WTC11 (cell line): ENCODE data around the gene GDNF.

Source experiments
- ELF4 ChIP-seq: sonication (generic); formaldehyde crosslinking; IDR thresholded peaks from 2 replicates; pipeline ENCODE4 v1.8.1; 2022; ENCODE audit warnings: low read depth, mild to moderate bottlenecking, moderate library complexity, missing genetic modification reagents
- FOXP1 ChIP-seq: sonication (generic); formaldehyde crosslinking; IDR thresholded peaks from 2 replicates; pipeline ENCODE4 v1.8.0; 2022; ENCODE audit warnings: missing genetic modification reagents, mild to moderate bottlenecking, moderate library complexity, borderline replicate concordance
- JUN ChIP-seq: sonication (generic); formaldehyde crosslinking; IDR thresholded peaks from 2 replicates; pipeline ENCODE4 v1.8.0; 2023; ENCODE audit warnings: mild to moderate bottlenecking, missing genetic modification reagents
- NR2C2 ChIP-seq: sonication (generic); formaldehyde crosslinking; IDR thresholded peaks from 2 replicates; pipeline ENCODE4 v1.8.0; 2022; ENCODE audit warnings: mild to moderate bottlenecking, missing genetic modification reagents
- SMAD3 ChIP-seq: sonication (generic); formaldehyde crosslinking; IDR thresholded peaks from 2 replicates; pipeline ENCODE4 v1.8.0; 2022; ENCODE audit warnings: missing genetic modification reagents, mild to moderate bottlenecking, borderline replicate concordance
- SP1 ChIP-seq: sonication (generic); formaldehyde crosslinking; conservative IDR thresholded peaks from 2 replicates; pipeline ENCODE4 v1.8.1; 2022; ENCODE audit warnings: missing genetic modification reagents
- ZNF121 ChIP-seq: sonication (generic); formaldehyde crosslinking; IDR thresholded peaks from 2 replicates; pipeline ENCODE4 v1.8.0; 2023; ENCODE audit warnings: missing genetic modification reagents
- ZNF138 ChIP-seq: sonication (generic); formaldehyde crosslinking; conservative IDR thresholded peaks from 2 replicates; pipeline ENCODE4 v1.8.1; 2022; ENCODE audit warnings: mild to moderate bottlenecking, moderate library complexity, missing genetic modification reagents
- ZNF317 ChIP-seq: sonication (generic); formaldehyde crosslinking; IDR thresholded peaks from 2 replicates; pipeline ENCODE4 v1.8.1; 2023; ENCODE audit warnings: low read depth, mild to moderate bottlenecking, moderate library complexity, missing genetic modification reagents, borderline replicate concordance
- TF ChIP-seq, protein P1 (sequence below): fragments of 200-600 bp; IDR thresholded peaks from 2 replicates; pipeline ENCODE4 v1.8.0; 2022; ENCODE audit warnings: antibody characterized with exemption
- TF ChIP-seq, protein P2 (sequence below): sonication (generic); formaldehyde crosslinking; IDR thresholded peaks from 2 replicates; pipeline ENCODE4 v1.8.1; 2023; ENCODE audit warnings: mild to moderate bottlenecking, moderate library complexity, missing genetic modification reagents

DNA sequence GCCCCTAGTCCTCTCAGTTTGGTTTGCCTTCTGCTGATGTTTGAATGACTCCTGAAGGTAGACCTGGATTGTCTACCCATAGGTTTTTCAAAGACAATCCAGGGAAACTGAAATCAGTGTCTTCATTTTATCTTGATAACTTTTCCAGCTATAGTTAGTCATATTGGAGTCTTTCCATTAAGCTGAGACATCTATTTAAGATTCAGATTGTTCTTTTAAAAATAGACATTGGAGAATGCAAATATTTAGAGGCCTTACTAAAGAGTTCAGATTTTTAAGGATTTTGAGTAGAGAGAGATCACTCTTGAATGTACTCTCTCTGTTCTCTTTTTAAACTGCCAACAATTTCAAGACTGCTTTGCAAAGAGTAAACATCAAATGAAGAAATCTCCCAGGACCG is 69.1 kb downstream of the GDNF start:
- TF ChIP-seq, protein P1, sequence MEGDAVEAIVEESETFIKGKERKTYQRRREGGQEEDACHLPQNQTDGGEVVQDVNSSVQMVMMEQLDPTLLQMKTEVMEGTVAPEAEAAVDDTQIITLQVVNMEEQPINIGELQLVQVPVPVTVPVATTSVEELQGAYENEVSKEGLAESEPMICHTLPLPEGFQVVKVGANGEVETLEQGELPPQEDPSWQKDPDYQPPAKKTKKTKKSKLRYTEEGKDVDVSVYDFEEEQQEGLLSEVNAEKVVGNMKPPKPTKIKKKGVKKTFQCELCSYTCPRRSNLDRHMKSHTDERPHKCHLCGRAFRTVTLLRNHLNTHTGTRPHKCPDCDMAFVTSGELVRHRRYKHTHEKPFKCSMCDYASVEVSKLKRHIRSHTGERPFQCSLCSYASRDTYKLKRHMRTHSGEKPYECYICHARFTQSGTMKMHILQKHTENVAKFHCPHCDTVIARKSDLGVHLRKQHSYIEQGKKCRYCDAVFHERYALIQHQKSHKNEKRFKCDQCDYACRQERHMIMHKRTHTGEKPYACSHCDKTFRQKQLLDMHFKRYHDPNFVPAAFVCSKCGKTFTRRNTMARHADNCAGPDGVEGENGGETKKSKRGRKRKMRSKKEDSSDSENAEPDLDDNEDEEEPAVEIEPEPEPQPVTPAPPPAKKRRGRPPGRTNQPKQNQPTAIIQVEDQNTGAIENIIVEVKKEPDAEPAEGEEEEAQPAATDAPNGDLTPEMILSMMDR: no peak
- TF ChIP-seq ZNF317 (CRISPR knock-in tag) (no peak), ELF4 (no peak), FOXP1 (CRISPR knock-in tag) (no peak), JUN (CRISPR knock-in tag) (no peak), ZNF121 (no peak), NR2C2 (CRISPR knock-in tag) (no peak), SP1 (CRISPR knock-in tag) (no peak), SMAD3 (CRISPR knock-in tag) (no peak), ZNF138 (CRISPR knock-in tag) (no peak)
- TF ChIP-seq, protein P2, sequence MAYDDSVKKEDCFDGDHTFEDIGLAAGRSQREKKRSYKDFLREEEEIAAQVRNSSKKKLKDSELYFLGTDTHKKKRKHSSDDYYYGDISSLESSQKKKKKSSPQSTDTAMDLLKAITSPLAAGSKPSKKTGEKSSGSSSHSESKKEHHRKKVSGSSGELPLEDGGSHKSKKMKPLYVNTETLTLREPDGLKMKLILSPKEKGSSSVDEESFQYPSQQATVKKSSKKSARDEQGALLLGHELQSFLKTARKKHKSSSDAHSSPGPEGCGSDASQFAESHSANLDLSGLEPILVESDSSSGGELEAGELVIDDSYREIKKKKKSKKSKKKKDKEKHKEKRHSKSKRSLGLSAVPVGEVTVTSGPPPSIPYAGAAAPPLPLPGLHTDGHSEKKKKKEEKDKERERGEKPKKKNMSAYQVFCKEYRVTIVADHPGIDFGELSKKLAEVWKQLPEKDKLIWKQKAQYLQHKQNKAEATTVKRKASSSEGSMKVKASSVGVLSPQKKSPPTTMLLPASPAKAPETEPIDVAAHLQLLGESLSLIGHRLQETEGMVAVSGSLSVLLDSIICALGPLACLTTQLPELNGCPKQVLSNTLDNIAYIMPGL: no peak
